CD14-positive monocyte (primary cell): ENCODE measurements around the gene PHB1. TPM values are rescaled to one million over a fixed set of nuclear protein-coding genes. Genes with fewer than 3 reads are reported as not detected.
A peak's percentile ranks its signal among the peaks of the same experiment; 100 is the strongest.

Experiments used
- DNase-seq, 3 donors: peaks; one replicate each; pipeline ENCODE4 v3.0.0-alpha.2; 2011 to 2022
- H2AFZ ChIP-seq: 2 replicates; pipeline ENCODE4 v1.6.0; 2012; ENCODE audit warnings: mild to moderate bottlenecking, low read depth, low read length, inconsistent platforms; ENCODE audit not compliant: insufficient read depth, poor library complexity, severe bottlenecking
- H3K27ac ChIP-seq, 2 donors: 1 replicate in 1 of 2; 2 replicates in 1 of 2; pipeline ENCODE4 v1.5.1; 2012 to 2013; ENCODE audit warnings: low read length in 2 of 2, control low read depth in 1 of 2, inconsistent platforms in 1 of 2, low read depth in 1 of 2, mild to moderate bottlenecking in 1 of 2
- H3K27me3 ChIP-seq, 2 donors: one replicate each; pipeline versions ENCODE4 v1.6.0 to v1.6.1; 2011 to 2013; ENCODE audit warnings: low read length in 2 of 2; ENCODE audit not compliant: control insufficient read depth in 2 of 2, insufficient read depth in 2 of 2
- H3K36me3 ChIP-seq, 2 donors: replicated peaks in 1 of 2; 1 replicate in 1 of 2; 2 replicates in 1 of 2; pipeline versions ENCODE4 v1.5.1 to v1.6.1; 2012 to 2013; ENCODE audit warnings: low read length in 2 of 2, control low read depth in 1 of 2, inconsistent platforms in 1 of 2, mild to moderate bottlenecking in 1 of 2; ENCODE audit not compliant: insufficient read depth in 2 of 2, control insufficient read depth in 1 of 2
- H3K4me1 ChIP-seq, 2 donors: 1 replicate in 1 of 2; 2 replicates in 1 of 2; pipeline versions ENCODE4 v1.5.1 to v1.6.1; 2012 to 2013; ENCODE audit warnings: low read length in 2 of 2, control low read depth in 1 of 2, inconsistent platforms in 1 of 2, mild to moderate bottlenecking in 1 of 2, moderate library complexity in 1 of 2; ENCODE audit not compliant: insufficient read depth in 2 of 2, control insufficient read depth in 1 of 2
- H3K4me2 ChIP-seq: replicated peaks from 2 replicates; pipeline ENCODE3; 2012; ENCODE audit warnings: low read length, moderate library complexity, mild to moderate bottlenecking; ENCODE audit not compliant: poor library complexity, severe bottlenecking; ENCODE audit errors: extremely low read depth
- H3K4me3 ChIP-seq, 3 experiments: fragments of 200-600 bp in 1 of 3; sonication (generic) in 1 of 3; replicated peaks in 1 of 3; 1 replicate in 2 of 3; 2 replicates in 1 of 3; pipeline ENCODE4 v1.5.1; 2011 to 2013; ENCODE audit warnings: low read length in 3 of 3, mild to moderate bottlenecking in 3 of 3, control low read depth in 2 of 3, low read depth in 2 of 3, inconsistent platforms in 1 of 3, moderate library complexity in 1 of 3
- H3K79me2 ChIP-seq: 2 replicates; pipeline ENCODE4 v1.6.0; 2012; ENCODE audit warnings: mild to moderate bottlenecking, control low read depth, inconsistent platforms, low read length, moderate library complexity; ENCODE audit not compliant: insufficient read depth
- H3K9ac ChIP-seq: 2 replicates; pipeline ENCODE4 v1.6.0; 2017; ENCODE audit warnings: low read length, mild to moderate bottlenecking; ENCODE audit not compliant: insufficient read depth, poor library complexity, severe bottlenecking
- H3K9me3 ChIP-seq, 2 donors: replicated peaks in 1 of 2; 1 replicate in 1 of 2; 2 replicates in 1 of 2; pipeline versions ENCODE4 v1.5.1 to v1.6.1; 2012 to 2013; ENCODE audit warnings: low read length in 2 of 2, control low read depth in 1 of 2; ENCODE audit not compliant: control insufficient read depth in 1 of 2, insufficient read depth in 1 of 2
- H4K20me1 ChIP-seq: 2 replicates; pipeline ENCODE4 v1.6.0; 2012; ENCODE audit warnings: mild to moderate bottlenecking, low read length, control low read depth, moderate library complexity; ENCODE audit not compliant: insufficient read depth
- H3K27ac Mint-ChIP-seq, 7 donors: one replicate each; pipeline ENCODE4 v1.8.0; 2020; ENCODE audit warnings: mild to moderate bottlenecking in 7 of 7, mixed read lengths in 7 of 7, moderate library complexity in 6 of 7, inconsistent platforms in 2 of 7
- H3K27me3 Mint-ChIP-seq, 3 donors: one replicate each; pipeline ENCODE4 v1.8.0; 2021 to 2022; ENCODE audit warnings: low read depth in 3 of 3, mild to moderate bottlenecking in 3 of 3, mixed read lengths in 3 of 3, moderate library complexity in 3 of 3, inconsistent platforms in 1 of 3
- H3K36me3 Mint-ChIP-seq, 2 donors: one replicate each; pipeline ENCODE4 v1.8.0; 2020; ENCODE audit warnings: mixed read lengths in 2 of 2, inconsistent platforms in 1 of 2, mild to moderate bottlenecking in 1 of 2
- H3K4me1 Mint-ChIP-seq: one replicate; pipeline ENCODE4 v1.8.0; 2020; ENCODE audit warnings: mild to moderate bottlenecking, mixed read lengths
- H3K4me3 Mint-ChIP-seq, 2 donors: one replicate each; pipeline ENCODE4 v1.8.0; 2020; ENCODE audit warnings: mild to moderate bottlenecking in 2 of 2, mixed read lengths in 2 of 2, moderate library complexity in 1 of 2
- H3K9me3 Mint-ChIP-seq, 7 donors: one replicate each; pipeline ENCODE4 v1.8.0; 2020 to 2022; ENCODE audit warnings: mixed read lengths in 7 of 7, mild to moderate bottlenecking in 6 of 7, moderate library complexity in 6 of 7, inconsistent platforms in 2 of 7
- CTCF ChIP-seq: fragments of 200-600 bp; IDR thresholded peaks from one replicate; pipeline ENCODE4 v1.8.0; 2022; ENCODE audit warnings: antibody characterized with exemption, mild to moderate bottlenecking
- WGBS: methylation state at CpG from one replicate; pipeline ENCODE4 v1.1.5; 2013; ENCODE audit warnings: missing lambda C conversion rate; ENCODE audit not compliant: insufficient coverage; 5-methylcytosine and 5-hydroxymethylcytosine counted together
- intact Hi-C, 2 donors: fragments of 100-400 bp; cut with micrococcal nuclease; formaldehyde crosslinking; loops; one replicate each; pipeline versions ENCODE4 v1.15.0 to v1.15.1; 2023
- polyA plus RNA-seq, 3 donors: library from polyadenylated mRNA; depleted of rRNA in 1 of 3; unstranded in 2 of 3; stranded (reverse) in 1 of 3; fragments of 300-500 nt in 2 of 3; fragments of >200 nt in 1 of 3; fragmentation: Illumina TruSeq in 2 of 3; gene quantifications; 1 replicate in 2 of 3; 2 replicates in 1 of 3; pipeline ENCODE4 v1.2.3, GENCODE V29; 2012 to 2021

PHB1 gene
- polyA plus RNA-seq, 3 donors, result 57.1 to 89.2 (median 83.9) TPM

- Mint-ChIP-seq H3K27me3 (peaks cover 0 to 2% (median 1%) of the 10 kb centered on the region in 3 donors), H3K27ac (no peak overlapping the region), H3K36me3 (peaks cover 78 to 90% of the 10 kb centered on the region in 2 donors), H3K4me3 (no peak overlapping the region), H3K4me1 (peaks cover 20% of the 10 kb centered on the region), H3K9me3 (no peaks in the 10 kb centered on the region)
- Histone ChIP-seq H3K4me3 (no peak overlapping the region), H3K79me2 (no peaks in the 10 kb centered on the region), H3K36me3 (peaks cover 69 to 93% of the 10 kb centered on the region in 2 donors), H3K9ac (no peak overlapping the region), H3K4me2 (no peak overlapping the region), H3K9me3 (no peaks in the 10 kb centered on the region), H2AFZ (no peak overlapping the region), H3K27ac (no peak overlapping the region), H3K4me1 (peaks cover 0 to 12% of the 10 kb centered on the region in 2 donors), H3K27me3 (no peaks in the 10 kb centered on the region), H4K20me1 (no peaks in the 10 kb centered on the region)
- 24% methylated on average over 6 of the region's 9 CpGs for WGBS
- DNase-seq, result peak; percentile 47 to 61 (median 56)
- intact Hi-C loops, result loop anchor here (2.0 kb wide), 2 partner anchors 147 to 149 kb away; no protein-coding TSS in a partner anchor
- TF ChIP-seq CTCF, result peak; percentile 96
These were observed 6.6 kb downstream of the PHB1 start for GRCh38 chr17:49407981-49408501.

- Histone ChIP-seq H3K27me3 (no peaks in the 10 kb centered on the region), H3K27ac (no peak overlapping the region), H2AFZ (no peak overlapping the region), H3K4me3 (no peak overlapping the region), H3K4me1 (peaks cover 0 to 12% of the 10 kb centered on the region in 2 donors), H3K4me2 (no peak overlapping the region), H3K9me3 (no peaks in the 10 kb centered on the region), H3K36me3 (peaks cover 63 to 90% of the 10 kb centered on the region in 2 donors), H3K79me2 (no peaks in the 10 kb centered on the region), H4K20me1 (no peaks in the 10 kb centered on the region), H3K9ac (no peak overlapping the region)
- no peaks in the 10 kb centered on the region for H3K9me3 Mint-ChIP-seq
- H3K27me3 Mint-ChIP-seq, result peaks cover 0 to 2% (median 1%) of the 10 kb centered on the region in 3 donors
- H3K36me3 Mint-ChIP-seq, result peaks cover 76 to 91% of the 10 kb centered on the region in 2 donors
- H3K27ac Mint-ChIP-seq, result no peak overlapping the region
- DNase-seq, result no peak
- intact Hi-C loops, result loop anchor here in 1 of 2 donors (2.0 kb wide), 1 partner anchor 150 kb away; no protein-coding TSS in a partner anchor
- TF ChIP-seq CTCF, result no peak
- peaks cover 20% of the 10 kb centered on the region for H3K4me1 Mint-ChIP-seq
- WGBS, result 100% methylated on average over 1 of the region's 9 CpGs
- H3K4me3 Mint-ChIP-seq, result no peak overlapping the region
These were observed 7.6 kb downstream of the PHB1 start for GRCh38 chr17:49407086-49407485.
